ENCODE measurements around the gene TSC22D1.
A peak's percentile ranks its signal among the peaks of the same experiment; 100 is the strongest.
"Not testable (repeated sequence)": the region's sequence is repeated elsewhere in the genome, so short reads cannot be mapped to it uniquely, and the experiment has no call there.

The TSC22D1 gene

GRCh38 chr13:44591316-44591715 lies 15.2 kb upstream of the TSC22D1 start:
- H3K27me3 ChIP-seq (ENCODE audit: insufficient read depth, low read length): no peaks in the 10 kb centered on the region
- H3K4me3 ChIP-seq (ENCODE audit: low read length): no peak overlapping the region
- H3K4me1 ChIP-seq (ENCODE audit: insufficient read depth, low read length): no peaks in the 10 kb centered on the region
- no peaks in the 10 kb centered on the region for H3K9me3 ChIP-seq (ENCODE audit: low read length)
- no peak overlapping the region for H2AFZ ChIP-seq (ENCODE audit: low read depth, low read length)
- no peaks in the 10 kb centered on the region for H3K36me3 ChIP-seq (ENCODE audit: insufficient read depth, low read length)

- H3K36me3 ChIP-seq (ENCODE audit: insufficient read depth, low read length): no peaks in the 10 kb centered on the region
- peaks cover 18% of the 10 kb centered on the region for H3K4me1 ChIP-seq (ENCODE audit: insufficient read depth, low read length)
- H3K27me3 ChIP-seq (ENCODE audit: insufficient read depth, low read length): no peaks in the 10 kb centered on the region
- no peaks in the 10 kb centered on the region for H3K9me3 ChIP-seq (ENCODE audit: low read length)
- H2AFZ ChIP-seq (ENCODE audit: low read depth, low read length): no peak overlapping the region
- H3K4me3 ChIP-seq (ENCODE audit: low read length): no peak overlapping the region
Measured at GRCh38 chr13:44583137-44583536, 7.0 kb upstream of the TSC22D1 start.

GRCh38 chr13:44578067-44578400 lies 1.9 kb upstream of the TSC22D1 start:
- Histone ChIP-seq H3K36me3 (ENCODE audit: insufficient read depth, low read length) (peaks cover 21% of the 10 kb centered on the region), H3K9me3 (ENCODE audit: low read length) (no peaks in the 10 kb centered on the region), H2AFZ (ENCODE audit: low read depth, low read length) (peak overlapping the region; percentile 83), H3K27me3 (ENCODE audit: insufficient read depth, low read length) (no peaks in the 10 kb centered on the region), H3K4me3 (ENCODE audit: low read length) (peak overlapping the region; percentile 72), H3K4me1 (ENCODE audit: insufficient read depth, low read length) (peaks cover 45% of the 10 kb centered on the region)

GRCh38 chr13:44577236-44578066 lies 1.3 kb upstream of the TSC22D1 start:
- H3K4me1 ChIP-seq (ENCODE audit: insufficient read depth, low read length): peaks cover 49% of the 10 kb centered on the region
- no peaks in the 10 kb centered on the region for H3K9me3 ChIP-seq (ENCODE audit: low read length)
- peak overlapping the region; percentile 83 for H2AFZ ChIP-seq (ENCODE audit: low read depth, low read length)
- H3K36me3 ChIP-seq (ENCODE audit: insufficient read depth, low read length): peaks cover 21% of the 10 kb centered on the region
- H3K4me3 ChIP-seq (ENCODE audit: low read length): peak overlapping the region; percentile 72
- H3K27me3 ChIP-seq (ENCODE audit: insufficient read depth, low read length): no peaks in the 10 kb centered on the region

- Histone ChIP-seq H3K36me3 (ENCODE audit: insufficient read depth, low read length) (peaks cover 21% of the 10 kb centered on the region), H3K4me1 (ENCODE audit: insufficient read depth, low read length) (peaks cover 52% of the 10 kb centered on the region), H3K4me3 (ENCODE audit: low read length) (peak overlapping the region; percentile 72), H3K9me3 (ENCODE audit: low read length) (no peaks in the 10 kb centered on the region), H3K27me3 (ENCODE audit: insufficient read depth, low read length) (no peaks in the 10 kb centered on the region), H2AFZ (ENCODE audit: low read depth, low read length) (no peak overlapping the region)
Measured at GRCh38 chr13:44576351-44577235, 463 bp upstream of the TSC22D1 start.

GRCh38 chr13:44575035-44575434 lies 1.1 kb downstream of the TSC22D1 start:
- Histone ChIP-seq H3K36me3 (ENCODE audit: insufficient read depth, low read length) (peaks cover 21% of the 10 kb centered on the region), H3K4me3 (ENCODE audit: low read length) (peak overlapping the region; percentile 72), H3K9me3 (ENCODE audit: low read length) (no peaks in the 10 kb centered on the region)

GRCh38 chr13:44574466-44574855 lies 1.7 kb downstream of the TSC22D1 start:
- H3K4me3 ChIP-seq (ENCODE audit: low read length): peak overlapping the region; percentile 72
- no peak overlapping the region for H2AFZ ChIP-seq (ENCODE audit: low read depth, low read length)
- H3K4me1 ChIP-seq (ENCODE audit: insufficient read depth, low read length): peaks cover 51% of the 10 kb centered on the region
- peaks cover 21% of the 10 kb centered on the region for H3K36me3 ChIP-seq (ENCODE audit: insufficient read depth, low read length)
- H3K27me3 ChIP-seq (ENCODE audit: insufficient read depth, low read length): no peaks in the 10 kb centered on the region
- H3K9me3 ChIP-seq (ENCODE audit: low read length): no peaks in the 10 kb centered on the region

More at GRCh38 chr13:44575035-44575434, 1.1 kb downstream of the TSC22D1 start:
- H3K4me1 ChIP-seq (ENCODE audit: insufficient read depth, low read length): peaks cover 55% of the 10 kb centered on the region
- no peak overlapping the region for H2AFZ ChIP-seq (ENCODE audit: low read depth, low read length)
- no peaks in the 10 kb centered on the region for H3K27me3 ChIP-seq (ENCODE audit: insufficient read depth, low read length)

- H3K27me3 ChIP-seq (ENCODE audit: insufficient read depth, low read length): no peaks in the 10 kb centered on the region
- no peaks in the 10 kb centered on the region for H3K9me3 ChIP-seq (ENCODE audit: low read length)
- H3K4me1 ChIP-seq (ENCODE audit: insufficient read depth, low read length): peaks cover 45% of the 10 kb centered on the region
- no peak overlapping the region for H2AFZ ChIP-seq (ENCODE audit: low read depth, low read length)
- H3K36me3 ChIP-seq (ENCODE audit: insufficient read depth, low read length): peaks cover 23% of the 10 kb centered on the region
- peak overlapping the region; percentile 72 for H3K4me3 ChIP-seq (ENCODE audit: low read length)
Measured at GRCh38 chr13:44573790-44574465, 2.2 kb downstream of the TSC22D1 start.

- Histone ChIP-seq H3K36me3 (ENCODE audit: insufficient read depth, low read length) (peaks cover 24% of the 10 kb centered on the region), H3K9me3 (ENCODE audit: low read length) (no peaks in the 10 kb centered on the region), H3K27me3 (ENCODE audit: insufficient read depth, low read length) (no peaks in the 10 kb centered on the region), H2AFZ (ENCODE audit: low read depth, low read length) (no peak overlapping the region), H3K4me3 (ENCODE audit: low read length) (peak overlapping the region; percentile 72), H3K4me1 (ENCODE audit: insufficient read depth, low read length) (peaks cover 41% of the 10 kb centered on the region)
Measured at GRCh38 chr13:44573071-44573470, 3.1 kb downstream of the TSC22D1 start.

GRCh38 chr13:44566601-44567000 lies 9.5 kb downstream of the TSC22D1 start:
- Histone ChIP-seq H3K4me1 (ENCODE audit: insufficient read depth, low read length) (peaks cover 13% of the 10 kb centered on the region), H3K9me3 (ENCODE audit: low read length) (peaks cover 2% of the 10 kb centered on the region), H3K36me3 (ENCODE audit: insufficient read depth, low read length) (peaks cover 14% of the 10 kb centered on the region), H2AFZ (ENCODE audit: low read depth, low read length) (no peak overlapping the region), H3K4me3 (ENCODE audit: low read length) (no peak overlapping the region), H3K27me3 (ENCODE audit: insufficient read depth, low read length) (no peaks in the 10 kb centered on the region)

- H3K36me3 ChIP-seq (ENCODE audit: insufficient read depth, low read length): peaks cover 14% of the 10 kb centered on the region
- no peaks in the 10 kb centered on the region for H3K27me3 ChIP-seq (ENCODE audit: insufficient read depth, low read length)
- H3K4me3 ChIP-seq (ENCODE audit: low read length): no peak overlapping the region
- H2AFZ ChIP-seq (ENCODE audit: low read depth, low read length): no peak overlapping the region
- peaks cover 8% of the 10 kb centered on the region for H3K4me1 ChIP-seq (ENCODE audit: insufficient read depth, low read length)
- peaks cover 2% of the 10 kb centered on the region for H3K9me3 ChIP-seq (ENCODE audit: low read length)
Measured at GRCh38 chr13:44565881-44566280, 10.2 kb downstream of the TSC22D1 start.

GRCh38 chr13:44564936-44565335 lies 11.2 kb downstream of the TSC22D1 start:
- H3K9me3 ChIP-seq (ENCODE audit: low read length): peaks cover 2% of the 10 kb centered on the region
- H3K4me3 ChIP-seq (ENCODE audit: low read length): no peak overlapping the region
- peaks cover 7% of the 10 kb centered on the region for H3K4me1 ChIP-seq (ENCODE audit: insufficient read depth, low read length)
- H2AFZ ChIP-seq (ENCODE audit: low read depth, low read length): no peak overlapping the region
- H3K27me3 ChIP-seq (ENCODE audit: insufficient read depth, low read length): no peaks in the 10 kb centered on the region
- H3K36me3 ChIP-seq (ENCODE audit: insufficient read depth, low read length): peaks cover 14% of the 10 kb centered on the region

GRCh38 chr13:44562853-44563252 lies 13.3 kb downstream of the TSC22D1 start:
- not testable (repeated sequence) for H2AFZ ChIP-seq (ENCODE audit: low read depth, low read length); H3K9me3 ChIP-seq (ENCODE audit: low read length); H3K27me3 ChIP-seq (ENCODE audit: insufficient read depth, low read length); H3K4me3 ChIP-seq (ENCODE audit: low read length); H3K36me3 ChIP-seq (ENCODE audit: insufficient read depth, low read length); H3K4me1 ChIP-seq (ENCODE audit: insufficient read depth, low read length)
